Measurements from ENCODE around the gene SLIT1. TPM values are rescaled to one million over a fixed set of nuclear protein-coding genes. Genes with fewer than 3 reads are reported as not detected.

The SLIT1 gene
- total RNA-seq, 1 donor from 2014 or later = 25.5 TPM

DNA sequence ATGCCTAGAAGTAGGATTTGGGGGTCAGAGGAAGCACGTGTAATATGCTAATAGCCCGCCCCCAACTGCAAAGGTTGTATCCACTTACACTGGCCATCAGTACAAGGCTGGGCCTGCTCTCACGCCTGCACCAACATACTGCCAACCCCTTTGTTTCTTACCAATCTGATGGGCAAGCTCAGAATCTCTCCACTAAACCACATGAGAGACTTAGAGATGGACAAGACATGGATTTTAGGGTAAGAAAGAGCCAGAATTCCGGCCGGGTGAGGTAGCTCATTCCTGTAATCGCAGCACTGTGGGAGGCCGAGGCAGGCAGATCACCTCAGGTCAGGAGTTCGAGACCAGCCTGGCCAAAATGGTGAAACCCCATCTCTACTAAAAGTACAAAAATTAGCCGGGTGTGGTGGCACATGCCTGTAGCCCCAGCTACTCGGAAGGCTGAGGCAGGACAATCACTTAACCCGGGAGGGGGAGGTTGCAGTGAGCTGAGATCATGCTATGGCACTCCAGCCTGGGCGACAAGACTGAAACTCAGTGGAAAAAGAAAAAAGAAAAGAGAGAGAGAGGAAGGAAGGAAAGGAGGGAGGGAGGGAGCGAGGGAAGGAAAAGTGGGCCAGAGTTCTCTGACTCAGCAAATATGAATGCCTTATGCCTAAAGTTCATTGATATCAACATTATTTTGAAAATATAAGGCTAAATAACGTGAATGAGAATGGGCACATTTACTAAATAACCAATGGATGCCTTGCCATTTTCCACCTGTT lies 162.2 kb downstream of the SLIT1 start:
- Mint-ChIP-seq H3K36me3 (ENCODE audit: insufficient read depth) (no peaks in the 10 kb centered on the region), H3K27me3 (no peaks in the 10 kb centered on the region), H3K27ac (no peak overlapping the region), H3K9me3 (ENCODE audit: low read depth) (no peaks in the 10 kb centered on the region), H3K4me3 (ENCODE audit: low read depth) (no peak overlapping the region), H3K4me1 (ENCODE audit: low read depth) (peaks cover 2% of the 10 kb centered on the region)
- no peak for DNase-seq (ENCODE audit: low spot score, unreplicated experiment)
- TF ChIP-seq, protein P1, sequence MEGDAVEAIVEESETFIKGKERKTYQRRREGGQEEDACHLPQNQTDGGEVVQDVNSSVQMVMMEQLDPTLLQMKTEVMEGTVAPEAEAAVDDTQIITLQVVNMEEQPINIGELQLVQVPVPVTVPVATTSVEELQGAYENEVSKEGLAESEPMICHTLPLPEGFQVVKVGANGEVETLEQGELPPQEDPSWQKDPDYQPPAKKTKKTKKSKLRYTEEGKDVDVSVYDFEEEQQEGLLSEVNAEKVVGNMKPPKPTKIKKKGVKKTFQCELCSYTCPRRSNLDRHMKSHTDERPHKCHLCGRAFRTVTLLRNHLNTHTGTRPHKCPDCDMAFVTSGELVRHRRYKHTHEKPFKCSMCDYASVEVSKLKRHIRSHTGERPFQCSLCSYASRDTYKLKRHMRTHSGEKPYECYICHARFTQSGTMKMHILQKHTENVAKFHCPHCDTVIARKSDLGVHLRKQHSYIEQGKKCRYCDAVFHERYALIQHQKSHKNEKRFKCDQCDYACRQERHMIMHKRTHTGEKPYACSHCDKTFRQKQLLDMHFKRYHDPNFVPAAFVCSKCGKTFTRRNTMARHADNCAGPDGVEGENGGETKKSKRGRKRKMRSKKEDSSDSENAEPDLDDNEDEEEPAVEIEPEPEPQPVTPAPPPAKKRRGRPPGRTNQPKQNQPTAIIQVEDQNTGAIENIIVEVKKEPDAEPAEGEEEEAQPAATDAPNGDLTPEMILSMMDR (IDR thresholded peaks at IDR 0.05; ENCODE audit: unreplicated experiment) = no peak

DNA sequence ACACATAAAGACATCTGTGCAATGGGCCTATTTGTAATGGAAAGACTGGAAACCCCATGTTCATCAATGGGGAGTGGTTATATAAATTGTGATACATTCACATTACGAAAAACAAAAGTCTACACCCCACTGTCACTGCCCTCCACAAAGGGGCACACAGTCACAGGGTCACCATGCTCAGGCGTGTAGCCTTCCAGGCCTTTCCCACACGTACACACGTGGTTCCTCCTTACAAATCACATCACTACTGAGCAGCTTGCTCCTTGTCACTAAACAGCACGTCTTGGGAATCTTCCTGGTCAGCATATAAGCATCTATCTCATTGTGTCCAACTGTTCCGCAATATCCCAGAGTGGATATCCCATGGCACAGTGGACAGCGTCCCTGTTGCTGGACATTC lies 163.1 kb downstream of the SLIT1 start:
- TF ChIP-seq, protein P1 (IDR thresholded peaks at IDR 0.05; ENCODE audit: unreplicated experiment) = no peak
- DNase-seq (ENCODE audit: low spot score, unreplicated experiment) = no peak
- Mint-ChIP-seq H3K27ac (no peak overlapping the region), H3K9me3 (ENCODE audit: low read depth) (no peaks in the 10 kb centered on the region), H3K4me3 (ENCODE audit: low read depth) (no peak overlapping the region), H3K27me3 (no peaks in the 10 kb centered on the region), H3K4me1 (ENCODE audit: low read depth) (peaks cover 2% of the 10 kb centered on the region), H3K36me3 (ENCODE audit: insufficient read depth) (no peaks in the 10 kb centered on the region)

DNA sequence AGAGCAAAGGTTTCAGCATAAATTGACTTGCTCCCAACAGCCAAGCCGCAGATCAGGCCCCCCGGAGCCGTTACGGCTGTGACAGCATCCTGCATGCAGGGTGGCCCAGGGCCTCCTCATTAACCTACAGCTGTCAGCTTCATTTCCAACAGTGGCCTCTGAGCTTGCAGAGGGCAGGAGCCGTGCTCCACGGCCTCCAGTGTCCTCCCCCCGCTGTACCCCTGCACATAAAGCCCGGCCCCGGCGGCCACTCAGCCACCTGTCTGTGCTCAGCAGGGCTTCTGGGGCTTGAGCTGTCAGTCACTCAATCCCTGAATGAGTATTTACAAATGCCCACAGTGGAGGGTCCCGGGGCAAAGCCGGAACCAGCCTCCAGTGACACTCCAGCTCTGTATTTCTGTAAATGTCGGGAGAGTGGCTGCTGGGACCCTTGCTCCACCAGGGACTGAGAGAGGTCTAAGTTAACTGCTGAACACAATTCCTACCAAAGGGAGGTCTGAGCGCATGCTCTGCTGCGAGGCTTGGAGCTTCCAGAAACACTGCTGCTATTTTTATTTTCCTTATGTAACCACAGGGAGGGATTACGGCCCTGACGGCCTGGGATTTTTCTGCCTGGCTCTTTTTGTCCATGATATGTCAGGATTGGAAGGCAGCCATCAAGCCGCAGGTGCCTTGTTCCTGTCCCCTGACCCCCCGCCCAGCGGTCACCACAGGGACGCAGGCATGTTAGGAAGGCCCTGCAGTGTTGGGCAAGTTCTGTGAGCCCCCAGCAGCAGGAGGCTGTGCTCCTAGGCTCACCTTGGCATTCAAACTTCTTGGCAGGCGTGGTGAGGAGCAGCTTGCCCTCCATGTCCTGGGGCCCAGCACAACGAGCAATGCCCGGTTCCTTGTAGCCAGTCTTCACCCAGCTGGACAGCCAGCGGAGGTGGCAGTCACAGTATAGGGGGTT lies 165.0 kb downstream of the SLIT1 start:
- no peaks in the 10 kb centered on the region for H3K9me3 Mint-ChIP-seq (ENCODE audit: low read depth)
- H3K4me3 Mint-ChIP-seq (ENCODE audit: low read depth) = no peak overlapping the region
- H3K27me3 Mint-ChIP-seq = no peaks in the 10 kb centered on the region
- no peak for DNase-seq (ENCODE audit: low spot score, unreplicated experiment)
- H3K4me1 Mint-ChIP-seq (ENCODE audit: low read depth) = peaks cover 2% of the 10 kb centered on the region
- H3K27ac Mint-ChIP-seq = no peak overlapping the region
- no peaks in the 10 kb centered on the region for H3K36me3 Mint-ChIP-seq (ENCODE audit: insufficient read depth)
- TF ChIP-seq, protein P1 (IDR thresholded peaks at IDR 0.05; ENCODE audit: unreplicated experiment) = no peak

DNA sequence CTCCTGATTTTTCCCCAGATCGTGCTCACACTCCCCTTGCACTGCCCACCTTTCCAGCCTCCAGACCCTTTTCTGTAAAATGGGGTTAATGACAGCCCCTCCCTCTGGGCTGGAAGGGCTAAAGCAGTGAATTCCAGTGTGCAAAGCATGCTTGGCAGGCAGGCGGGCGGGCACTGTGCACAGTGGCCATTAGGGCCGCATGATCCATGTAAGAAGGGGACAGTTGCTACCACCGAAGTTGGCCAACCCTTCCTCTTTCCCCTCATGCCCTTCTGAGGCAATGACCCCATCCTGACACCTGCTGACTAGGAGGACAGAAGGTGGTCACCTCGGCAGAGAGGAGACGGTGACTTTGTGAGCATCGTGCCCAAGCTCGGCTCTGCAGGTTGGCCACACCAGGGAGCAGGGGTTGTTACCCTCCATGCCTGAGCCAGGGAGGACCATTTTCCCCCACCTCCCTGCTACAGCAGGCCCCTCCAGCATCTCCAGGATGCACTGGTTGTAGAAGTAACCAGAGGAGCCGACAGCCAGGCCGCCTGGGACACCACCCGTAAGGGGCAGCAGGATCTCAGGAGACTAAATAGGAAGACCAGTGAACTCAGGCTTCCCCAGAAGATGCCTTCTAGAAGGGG lies 166.4 kb downstream of the SLIT1 start:
- H3K27me3 Mint-ChIP-seq = no peaks in the 10 kb centered on the region
- peaks cover 2% of the 10 kb centered on the region for H3K4me1 Mint-ChIP-seq (ENCODE audit: low read depth)
- H3K9me3 Mint-ChIP-seq (ENCODE audit: low read depth) = no peaks in the 10 kb centered on the region
- no peak overlapping the region for H3K27ac Mint-ChIP-seq
- no peaks in the 10 kb centered on the region for H3K36me3 Mint-ChIP-seq (ENCODE audit: insufficient read depth)
- TF ChIP-seq, protein P1 (IDR thresholded peaks at IDR 0.05; ENCODE audit: unreplicated experiment) = no peak
- no peak for DNase-seq (ENCODE audit: low spot score, unreplicated experiment)
- no peak overlapping the region for H3K4me3 Mint-ChIP-seq (ENCODE audit: low read depth)
